GM03348 (cell line): ENCODE measurements around the gene NCAPD3.

Experiments
- DNase-seq: peaks from one replicate; pipeline ENCODE4 v3.0.0; 2012; ENCODE audit warnings: low spot score

Gene NCAPD3

GRCh38 chr11:134158023-134158422 is 65.7 kb downstream of the NCAPD3 start:
- DNase-seq = no peak

DNA sequence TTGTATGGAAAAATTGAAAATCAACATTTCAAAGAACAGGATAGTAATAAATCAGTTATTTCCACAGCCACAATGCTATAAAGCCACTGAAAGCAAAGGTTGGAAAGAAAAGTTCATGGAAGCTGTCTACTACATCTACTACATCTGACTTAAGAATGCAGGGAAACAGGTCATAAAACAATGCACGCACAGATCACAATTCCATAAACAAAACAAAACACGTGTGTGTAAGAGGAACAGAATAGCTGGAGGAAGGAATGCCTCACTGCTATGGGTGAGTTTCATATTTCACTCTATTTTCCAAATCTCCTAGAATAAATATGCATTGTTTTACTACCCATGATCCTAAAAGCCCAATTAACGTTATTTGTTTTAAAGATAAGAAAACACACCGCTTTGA is 66.3 kb downstream of the NCAPD3 start:
- no peak for DNase-seq

- DNase-seq = no peak
These were observed 67.6 kb downstream of the NCAPD3 start for GRCh38 chr11:134155946-134156865.

GRCh38 chr11:134155456-134155855 is 68.3 kb downstream of the NCAPD3 start:
- no peak for DNase-seq

- DNase-seq = no peak
These were observed 69.3 kb downstream of the NCAPD3 start for GRCh38 chr11:134154441-134154840.

- no peak for DNase-seq
These were observed 70.4 kb downstream of the NCAPD3 start for GRCh38 chr11:134153147-134153905.

DNA sequence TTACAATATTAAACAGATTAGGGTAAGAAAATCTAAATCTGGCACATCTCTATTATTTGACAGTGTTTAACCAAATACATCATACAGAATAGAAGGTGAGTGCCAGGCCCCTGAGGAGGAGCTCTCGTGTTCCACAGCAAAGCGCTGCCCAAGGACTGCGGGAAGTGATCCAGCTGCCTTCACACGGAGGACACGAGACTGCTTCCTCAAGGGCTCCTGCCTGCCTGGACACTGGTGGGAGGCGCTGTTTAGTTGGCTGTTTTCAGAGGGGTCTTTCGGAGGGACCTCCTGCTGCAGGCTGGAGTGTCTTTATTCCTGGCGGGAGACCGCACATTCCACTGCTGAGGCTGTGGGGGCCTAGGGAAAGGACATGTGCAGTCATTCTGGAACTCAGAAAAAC is 71.1 kb downstream of the NCAPD3 start:
- no peak for DNase-seq

GRCh38 chr11:134151083-134151747 is 72.6 kb downstream of the NCAPD3 start:
- DNase-seq = no peak

- no peak for DNase-seq
These were observed 73.4 kb downstream of the NCAPD3 start for GRCh38 chr11:134150195-134150903.

- no peak for DNase-seq
These were observed 74.4 kb downstream of the NCAPD3 start for GRCh38 chr11:134149371-134149770.

- DNase-seq = no peak
These were observed 77.2 kb downstream of the NCAPD3 start for GRCh38 chr11:134146598-134146997.

DNA sequence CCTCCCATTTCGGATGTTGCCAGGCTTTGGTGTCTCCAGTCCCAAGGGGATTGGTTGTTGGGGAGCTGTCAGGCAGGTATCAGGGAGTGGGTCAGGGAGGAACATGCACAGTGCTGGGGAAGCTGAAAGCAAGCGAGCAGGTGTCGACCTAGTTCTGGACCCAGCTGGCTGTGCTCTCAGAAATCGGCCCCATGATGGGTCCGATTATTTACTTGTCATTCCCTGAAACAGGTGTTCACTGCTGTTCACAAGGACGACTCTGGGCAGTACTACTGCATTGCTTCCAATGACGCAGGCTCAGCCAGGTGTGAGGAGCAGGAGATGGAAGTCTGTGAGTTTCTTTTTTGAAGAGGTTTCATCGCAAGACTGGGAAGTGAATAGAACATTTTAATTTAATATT is 78.1 kb downstream of the NCAPD3 start:
- no peak for DNase-seq

GRCh38 chr11:134144744-134145143 is 79.0 kb downstream of the NCAPD3 start:
- no peak for DNase-seq

- DNase-seq = no peak
These were observed 80.0 kb downstream of the NCAPD3 start for GRCh38 chr11:134143801-134144200.

DNA sequence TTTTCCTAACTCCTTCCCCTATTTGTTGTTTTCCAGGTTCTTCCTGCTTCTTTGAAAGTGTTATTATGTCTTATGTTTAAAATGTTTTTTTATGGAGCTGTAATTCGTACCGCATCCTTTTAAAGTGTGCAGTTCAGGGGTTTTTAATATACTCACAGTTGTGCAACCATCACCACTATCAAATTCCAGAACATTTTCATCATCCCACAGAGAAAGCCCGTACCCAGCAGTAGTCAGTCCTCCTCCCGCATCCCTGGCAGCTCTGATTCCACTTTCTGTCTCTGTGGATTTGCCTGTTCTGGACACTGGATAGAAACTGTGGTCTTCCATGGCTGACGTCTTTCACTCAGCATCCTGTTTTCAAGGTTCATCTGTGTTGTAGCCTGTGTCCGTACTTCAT is 81.2 kb downstream of the NCAPD3 start:
- no peak for DNase-seq

- DNase-seq = no peak
These were observed 82.7 kb downstream of the NCAPD3 start for GRCh38 chr11:134140961-134141490.

DNA sequence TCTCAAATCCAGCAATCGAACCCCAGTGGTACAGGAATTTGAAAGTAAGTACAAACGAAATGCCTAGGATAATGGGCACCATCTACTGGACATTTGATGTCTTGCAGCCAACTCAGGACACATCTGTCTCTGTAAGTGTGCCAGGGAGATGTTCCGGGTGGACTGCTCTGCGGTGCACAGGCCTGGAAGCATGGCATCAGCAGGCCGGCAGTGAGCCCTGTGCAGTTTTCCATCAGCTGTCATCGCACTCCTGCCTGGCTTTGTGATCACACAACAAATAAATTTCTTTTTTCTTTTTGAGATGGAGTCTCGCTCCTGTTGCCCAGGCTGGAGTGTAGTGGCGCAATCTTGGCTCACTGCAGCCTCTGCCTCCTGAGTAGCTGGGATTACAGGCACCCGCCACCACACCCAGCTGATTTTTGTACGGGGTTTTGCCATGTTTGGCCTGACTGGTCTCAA is 83.9 kb downstream of the NCAPD3 start:
- DNase-seq = peak; percentile 87

DNA sequence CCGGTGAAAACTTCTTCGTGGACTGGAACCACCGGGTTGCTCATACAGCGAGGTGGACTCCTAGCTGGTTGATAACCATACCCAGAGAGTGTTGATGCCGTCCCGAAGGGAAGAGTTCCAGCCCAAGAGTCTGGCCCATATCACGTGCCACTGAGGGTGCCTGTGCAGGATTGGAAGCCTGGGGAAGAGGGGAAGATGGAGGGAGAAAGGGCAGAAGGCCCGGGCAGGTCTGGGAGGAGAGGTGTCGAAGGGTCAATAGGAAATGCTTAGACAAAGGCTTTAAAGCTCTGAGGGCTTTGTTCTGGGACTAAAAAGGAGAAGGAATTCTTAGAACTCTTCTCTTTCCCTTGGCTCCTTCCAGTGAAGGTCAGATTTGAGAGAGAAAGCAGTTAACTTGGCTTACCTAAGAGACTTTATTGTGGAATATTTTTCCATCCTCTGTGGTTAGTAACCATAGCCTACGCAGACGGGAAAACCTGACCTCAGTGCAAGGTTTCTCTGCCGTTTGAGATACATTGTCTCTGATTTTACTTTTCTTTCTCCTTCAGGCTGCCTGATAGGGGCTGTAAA is 84.4 kb downstream of the NCAPD3 start:
- no peak for DNase-seq

DNA sequence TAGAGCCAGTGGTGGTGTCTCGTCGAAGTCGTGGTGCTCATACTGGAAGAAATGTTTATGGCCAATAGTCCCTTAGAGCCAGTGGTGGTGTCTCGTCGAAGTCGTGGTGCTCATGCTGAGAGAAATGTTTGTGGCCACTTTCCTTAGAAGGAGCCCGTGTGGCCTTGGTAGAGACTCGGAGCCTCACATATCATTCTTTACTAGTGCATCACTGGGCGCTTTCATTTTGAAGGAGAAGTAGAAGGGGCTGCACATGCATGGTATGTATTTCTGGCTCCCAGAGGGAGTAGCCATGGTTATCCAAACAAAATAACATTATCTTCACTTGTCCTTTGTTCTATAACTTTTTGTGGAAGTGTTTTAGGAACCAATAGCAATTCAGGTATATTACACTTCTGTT is 85.4 kb downstream of the NCAPD3 start:
- DNase-seq = no peak

DNA sequence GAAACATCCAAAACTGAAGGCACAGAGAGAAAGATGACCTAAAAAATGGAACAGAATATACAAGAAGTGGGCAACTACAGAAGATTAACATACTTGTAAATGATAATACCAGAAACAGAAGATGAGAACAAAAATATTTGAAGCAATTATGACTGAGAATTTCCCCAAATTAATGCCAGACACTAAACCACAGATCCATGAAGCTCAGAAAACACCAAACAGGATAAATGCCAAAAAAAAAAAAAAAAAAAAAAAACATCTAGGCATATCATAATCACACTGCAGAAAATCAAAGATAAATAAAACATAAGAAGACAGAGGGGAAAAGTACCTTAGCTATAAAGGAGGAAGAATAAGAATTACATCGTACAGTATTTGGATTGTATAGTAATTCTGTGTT is 89.6 kb downstream of the NCAPD3 start:
- no peak for DNase-seq

DNA sequence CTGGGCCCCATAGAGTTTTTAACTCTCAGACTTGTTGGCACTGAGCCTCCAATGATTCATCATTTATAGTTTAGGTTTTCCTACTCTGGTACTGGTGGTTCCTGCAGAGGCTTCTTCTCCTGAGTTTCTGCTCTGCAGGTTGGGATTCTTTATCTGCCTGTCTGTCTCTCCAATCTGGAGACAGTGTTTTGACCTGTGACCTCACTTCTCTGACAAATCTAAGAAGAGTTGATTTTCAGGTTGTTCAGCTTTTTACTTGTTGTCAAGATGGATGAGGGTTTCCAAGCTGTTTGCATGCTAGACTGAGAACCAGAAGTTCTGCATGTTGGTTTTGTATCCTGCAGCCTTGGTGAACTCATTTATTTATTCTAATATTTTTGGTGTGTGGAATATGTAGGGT is 91.0 kb downstream of the NCAPD3 start:
- DNase-seq = no peak
